Measurements from ENCODE around the gene VPS35. TPM values are rescaled to one million over a fixed set of nuclear protein-coding genes. Genes with fewer than 3 reads are reported as not detected.

VPS35 gene
- total and polyA plus RNA-seq, 2 of the 13 experiments (the other 11 are each of a cell fraction or from before 2014, with no cell fraction given), result 30.7 to 136 TPM

DNA sequence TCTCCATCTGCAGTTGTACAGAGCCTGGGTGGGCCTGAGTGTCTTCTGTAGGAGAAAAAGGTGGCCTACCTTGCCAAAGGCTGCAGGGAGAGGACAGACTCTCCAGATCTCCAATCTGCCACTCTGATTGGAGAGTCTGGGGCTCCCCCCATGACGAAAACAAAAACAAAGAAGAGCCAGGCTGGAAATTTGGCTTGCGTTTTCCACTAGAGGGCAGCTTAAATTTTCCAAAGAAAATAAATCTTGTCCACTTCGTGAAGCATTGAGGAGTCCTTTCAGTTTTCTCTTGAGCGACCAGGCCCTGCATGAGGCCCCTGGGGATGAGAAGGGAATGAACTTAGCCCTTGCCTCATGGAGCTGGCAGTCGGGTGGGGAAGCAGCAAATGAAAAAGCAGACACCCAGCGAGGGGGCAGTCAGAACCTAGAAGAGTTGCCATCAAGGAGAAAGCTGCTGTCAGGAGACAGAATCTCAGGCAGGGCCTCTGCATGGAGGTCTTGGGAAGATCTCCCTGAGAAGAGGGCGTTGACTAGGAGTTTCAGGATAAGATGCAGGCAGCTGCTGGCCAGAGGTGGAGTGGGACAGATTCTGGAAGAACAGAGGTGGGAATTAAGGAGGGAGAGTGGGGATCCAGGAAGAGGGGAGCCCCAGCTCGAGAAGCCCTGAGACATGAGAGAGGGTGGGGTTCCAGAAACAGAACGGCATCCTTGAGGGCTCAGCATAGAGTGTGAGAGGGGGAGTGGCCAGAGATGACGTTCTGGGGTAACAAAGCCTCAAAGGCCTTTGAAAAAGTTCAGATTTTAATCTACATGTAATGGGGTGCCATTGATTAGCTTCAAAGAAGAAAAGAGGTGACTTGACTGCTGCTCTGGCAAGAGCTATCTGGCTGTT, 59.4 kb downstream of the VPS35 start (continued):
- 0 out of 2 replicates have a peak, but pooled peaks have one; percentile 45 for TF ChIP-seq NFAT5 (CRISPR knock-in tag; IDR thresholded peaks at IDR 0.05)
- peak; percentile 53 for TF ChIP-seq STAG1 (CRISPR knock-in tag; IDR thresholded peaks at IDR 0.05)
- no peak for TF ChIP-seq TEAD3 (CRISPR knock-in tag; optimal IDR thresholded peaks at IDR 0.05; ENCODE audit: borderline replicate concordance)
- TF ChIP-seq IKZF4 (CRISPR knock-in tag; IDR thresholded peaks at IDR 0.05; ENCODE audit: borderline replicate concordance, low read depth, not compliant biosample characterization), result no peak
- TF ChIP-seq ZFP37 (CRISPR knock-in tag; IDR thresholded peaks at IDR 0.05; ENCODE audit: borderline replicate concordance), result 0 out of 2 replicates have a peak, but pooled peaks have one; percentile 14
- TF ChIP-seq HMG20A (CRISPR knock-in tag; IDR thresholded peaks at IDR 0.05; ENCODE audit: borderline replicate concordance), result no peak
- TF ChIP-seq ZNF816 (CRISPR knock-in tag; IDR thresholded peaks at IDR 0.05; ENCODE audit: borderline replicate concordance), result 0 out of 2 replicates have a peak, but pooled peaks have one; percentile 55
- TF ChIP-seq HNRNPH1 (optimal IDR thresholded peaks at IDR 0.05; ENCODE audit: low read depth, low read length), result no peak
- no peak for TF ChIP-seq ARNT2 (CRISPR knock-in tag; IDR thresholded peaks at IDR 0.05; ENCODE audit: low read depth)
- peak; percentile 23; the same call in 1 of the 2 replicates for TF ChIP-seq FOXK1 (CRISPR knock-in tag; IDR thresholded peaks at IDR 0.05; ENCODE audit: borderline replicate concordance, low read depth)
- TF ChIP-seq SRSF1 (optimal IDR thresholded peaks at IDR 0.05; ENCODE audit: low read depth, low read length), result no peak
- no peak for TF ChIP-seq FOXA1 (IDR thresholded peaks at IDR 0.05)
- TF ChIP-seq FOXA1 (CRISPR knock-in tag; IDR thresholded peaks at IDR 0.05), result no peak
- no peak for TF ChIP-seq TFDP2 (CRISPR knock-in tag; IDR thresholded peaks at IDR 0.05)
- no peak for TF ChIP-seq ZNF20 (CRISPR knock-in tag; IDR thresholded peaks at IDR 0.05)
- peak; percentile 49; the same call in 1 of the 2 replicates for TF ChIP-seq ZNF280B (CRISPR knock-in tag; IDR thresholded peaks at IDR 0.05; ENCODE audit: borderline replicate concordance)
- TF ChIP-seq ZNF713 (CRISPR knock-in tag; IDR thresholded peaks at IDR 0.05), result no peak
- no peak for TF ChIP-seq ZEB1 (IDR thresholded peaks at IDR 0.05; ENCODE audit: insufficient replicate concordance, low read depth)
- no peak for TF ChIP-seq ZBTB34 (CRISPR knock-in tag; IDR thresholded peaks at IDR 0.05)
- TF ChIP-seq SUZ12 (IDR thresholded peaks at IDR 0.05; ENCODE audit: low read depth, low read length), result no peak
